Measurements from ENCODE around the gene OSGIN1.

The OSGIN1 gene

DNA sequence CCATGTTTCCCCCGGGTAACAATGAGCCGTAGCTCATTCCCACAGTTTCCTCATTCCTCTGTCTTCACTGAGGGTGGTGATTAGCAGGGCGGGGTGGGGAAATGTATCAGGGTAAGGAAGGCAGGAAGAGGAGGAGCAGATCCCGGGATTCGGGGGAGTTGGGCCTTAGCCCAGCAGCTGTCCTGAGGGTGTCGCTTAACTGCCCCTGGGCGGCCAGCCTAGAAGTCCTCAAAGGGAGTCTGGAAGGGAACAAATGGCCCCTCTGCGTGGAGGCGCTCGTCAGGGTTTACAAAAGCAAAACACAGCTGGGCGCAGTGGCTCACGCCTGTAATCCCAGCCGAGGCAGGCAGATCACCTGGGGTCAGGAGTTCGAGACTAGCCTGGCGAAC, 39.8 kb upstream of the OSGIN1 start:
- H3K4me2 ChIP-seq (ENCODE audit: low read length), result no peak overlapping the region
- no peaks in the 10 kb centered on the region for H3K27me3 ChIP-seq (ENCODE audit: low read depth, low read length)
- H4K20me1 ChIP-seq (ENCODE audit: insufficient read depth, low read length), result no peaks in the 10 kb centered on the region
- TF ChIP-seq EZH2phosphoT487 (IDR thresholded peaks at IDR 0.05; ENCODE audit: low read depth), result no peak
- TF ChIP-seq CTCF (IDR thresholded peaks at IDR 0.05; ENCODE audit: low read depth, low read length), result no peak
- no peak overlapping the region for H3K4me3 ChIP-seq (ENCODE audit: low read length)
- H3K36me3 ChIP-seq (replicated peaks; ENCODE audit: low read depth, low read length), result no peaks in the 10 kb centered on the region
- no peak overlapping the region for H2AFZ ChIP-seq (ENCODE audit: low read depth, low read length)
- no peak overlapping the region for H3K9ac ChIP-seq (ENCODE audit: low read length)
- H3K9me3 ChIP-seq (ENCODE audit: insufficient read depth, low read length), result no peaks in the 10 kb centered on the region
- H3K79me2 ChIP-seq (ENCODE audit: low read length), result no peaks in the 10 kb centered on the region
- H3K27ac ChIP-seq (ENCODE audit: low read length), result no peak overlapping the region
- H3K4me1 ChIP-seq (ENCODE audit: low read length), result no peaks in the 10 kb centered on the region

DNA sequence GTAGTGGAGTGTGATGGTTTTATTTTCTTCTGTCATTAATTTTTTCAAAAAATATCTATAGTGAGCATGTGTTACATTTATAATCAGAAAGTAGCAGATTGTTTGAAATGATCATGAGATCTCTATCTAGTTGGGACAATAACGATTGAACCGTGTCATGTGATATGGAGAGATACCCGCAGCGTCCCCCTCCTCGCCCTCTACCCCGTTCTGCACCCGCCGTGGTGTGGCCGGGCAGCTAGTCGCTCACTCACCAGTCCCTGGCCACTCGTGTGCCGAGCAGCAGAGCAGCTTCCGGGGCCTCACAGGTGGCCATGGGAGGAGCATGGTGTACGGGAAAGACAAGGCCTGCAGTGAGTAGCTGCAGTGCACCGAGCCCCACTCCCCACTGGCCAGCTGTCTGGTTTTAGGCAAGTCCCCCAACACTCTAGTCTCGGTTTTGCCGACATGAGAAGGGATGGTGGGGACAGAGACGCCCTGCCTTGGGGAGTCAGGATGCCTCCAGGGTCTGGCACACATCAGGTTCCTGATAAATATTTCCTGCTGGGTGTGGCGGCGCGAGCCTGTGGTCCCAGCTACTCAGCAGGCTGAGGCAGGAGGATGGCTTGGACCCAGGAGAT, 38.8 kb upstream of the OSGIN1 start:
- H3K27me3 ChIP-seq (ENCODE audit: low read depth, low read length), result no peaks in the 10 kb centered on the region
- no peaks in the 10 kb centered on the region for H3K36me3 ChIP-seq (replicated peaks; ENCODE audit: low read depth, low read length)
- no peak overlapping the region for H2AFZ ChIP-seq (ENCODE audit: low read depth, low read length)
- no peaks in the 10 kb centered on the region for H3K79me2 ChIP-seq (ENCODE audit: low read length)
- H3K9me3 ChIP-seq (ENCODE audit: insufficient read depth, low read length), result no peaks in the 10 kb centered on the region
- H3K4me1 ChIP-seq (ENCODE audit: low read length), result no peaks in the 10 kb centered on the region
- H3K27ac ChIP-seq (ENCODE audit: low read length), result no peak overlapping the region
- H3K9ac ChIP-seq (ENCODE audit: low read length), result no peak overlapping the region
- H4K20me1 ChIP-seq (ENCODE audit: insufficient read depth, low read length), result no peaks in the 10 kb centered on the region
- no peak overlapping the region for H3K4me2 ChIP-seq (ENCODE audit: low read length)
- no peak overlapping the region for H3K4me3 ChIP-seq (ENCODE audit: low read length)
- TF ChIP-seq CTCF (IDR thresholded peaks at IDR 0.05; ENCODE audit: low read depth, low read length) (no peak), EZH2phosphoT487 (IDR thresholded peaks at IDR 0.05; ENCODE audit: low read depth) (no peak)

DNA sequence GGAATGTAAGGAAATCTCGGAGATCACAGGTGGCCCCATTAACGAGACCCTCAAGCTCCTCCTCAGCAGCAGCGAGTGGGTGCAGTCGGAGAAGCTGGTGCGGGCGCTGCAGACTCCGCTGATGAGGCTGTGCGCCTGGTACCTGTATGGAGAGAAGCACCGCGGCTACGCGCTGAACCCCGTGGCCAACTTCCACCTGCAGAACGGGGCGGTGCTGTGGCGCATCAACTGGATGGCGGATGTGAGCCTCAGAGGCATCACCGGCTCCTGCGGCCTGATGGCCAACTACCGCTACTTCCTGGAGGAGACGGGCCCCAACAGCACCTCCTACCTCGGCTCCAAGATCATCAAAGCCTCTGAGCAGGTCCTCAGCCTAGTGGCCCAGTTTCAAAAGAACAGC, 38.0 kb upstream of the OSGIN1 start:
- no peak overlapping the region for H2AFZ ChIP-seq (ENCODE audit: low read depth, low read length)
- no peak overlapping the region for H3K4me2 ChIP-seq (ENCODE audit: low read length)
- no peak overlapping the region for H3K27ac ChIP-seq (ENCODE audit: low read length)
- no peak overlapping the region for H3K4me3 ChIP-seq (ENCODE audit: low read length)
- H4K20me1 ChIP-seq (ENCODE audit: insufficient read depth, low read length), result no peaks in the 10 kb centered on the region
- no peaks in the 10 kb centered on the region for H3K36me3 ChIP-seq (replicated peaks; ENCODE audit: low read depth, low read length)
- no peaks in the 10 kb centered on the region for H3K4me1 ChIP-seq (ENCODE audit: low read length)
- H3K79me2 ChIP-seq (ENCODE audit: low read length), result no peaks in the 10 kb centered on the region
- H3K27me3 ChIP-seq (ENCODE audit: low read depth, low read length), result no peaks in the 10 kb centered on the region
- no peak overlapping the region for H3K9ac ChIP-seq (ENCODE audit: low read length)
- H3K9me3 ChIP-seq (ENCODE audit: insufficient read depth, low read length), result no peaks in the 10 kb centered on the region
- TF ChIP-seq EZH2phosphoT487 (IDR thresholded peaks at IDR 0.05; ENCODE audit: low read depth), result no peak
- TF ChIP-seq CTCF (IDR thresholded peaks at IDR 0.05; ENCODE audit: low read depth, low read length), result no peak

DNA sequence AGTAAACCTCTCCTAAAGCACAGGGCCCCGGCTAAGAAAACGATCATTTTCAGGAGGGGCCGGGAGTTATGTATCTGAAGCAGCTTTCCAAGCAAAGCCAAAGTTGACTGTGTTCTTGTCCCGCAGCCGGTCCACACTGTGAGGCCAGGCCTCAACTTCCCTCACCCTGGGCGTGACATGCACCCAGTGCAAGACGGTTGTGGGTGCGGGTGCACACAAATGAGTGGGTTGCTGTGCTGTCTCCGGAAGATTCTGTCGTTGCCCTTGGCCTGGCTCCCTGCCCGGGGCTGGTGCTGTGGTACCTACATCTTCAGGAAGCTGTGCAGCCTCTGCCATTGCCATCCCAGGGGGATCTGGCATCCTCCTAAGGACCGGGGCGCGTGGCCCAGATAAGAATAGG, 37.5 kb upstream of the OSGIN1 start:
- TF ChIP-seq EZH2phosphoT487 (IDR thresholded peaks at IDR 0.05; ENCODE audit: low read depth) (no peak), CTCF (IDR thresholded peaks at IDR 0.05; ENCODE audit: low read depth, low read length) (no peak)
- H3K9me3 ChIP-seq (ENCODE audit: insufficient read depth, low read length), result no peaks in the 10 kb centered on the region
- H3K4me1 ChIP-seq (ENCODE audit: low read length), result no peaks in the 10 kb centered on the region
- no peak overlapping the region for H3K4me3 ChIP-seq (ENCODE audit: low read length)
- H3K27me3 ChIP-seq (ENCODE audit: low read depth, low read length), result no peaks in the 10 kb centered on the region
- no peaks in the 10 kb centered on the region for H4K20me1 ChIP-seq (ENCODE audit: insufficient read depth, low read length)
- no peak overlapping the region for H3K4me2 ChIP-seq (ENCODE audit: low read length)
- H3K36me3 ChIP-seq (replicated peaks; ENCODE audit: low read depth, low read length), result no peaks in the 10 kb centered on the region
- H3K27ac ChIP-seq (ENCODE audit: low read length), result no peak overlapping the region
- H3K9ac ChIP-seq (ENCODE audit: low read length), result no peak overlapping the region
- no peaks in the 10 kb centered on the region for H3K79me2 ChIP-seq (ENCODE audit: low read length)
- H2AFZ ChIP-seq (ENCODE audit: low read depth, low read length), result no peak overlapping the region
